HEK293T (cell line): ENCODE data around the gene CYP24A1.

Source experiments
- ARNT ChIP-seq: fragments of 450-650 bp; IDR thresholded peaks from 2 replicates; pipeline ENCODE4 v1.6.1; 2017; ENCODE audit warnings: mild to moderate bottlenecking
- ELF4 ChIP-seq: fragments of 450-650 bp; IDR thresholded peaks from 2 replicates; pipeline ENCODE4 v1.6.1; 2017; ENCODE audit warnings: antibody characterized with exemption
- HDGF ChIP-seq: fragments of 450-650 bp; IDR thresholded peaks from 2 replicates; pipeline ENCODE4 v1.6.1; 2017; ENCODE audit warnings: antibody characterized with exemption, borderline replicate concordance
- NFRKB ChIP-seq: fragments of 450-650 bp; IDR thresholded peaks from 2 replicates; pipeline ENCODE4 v1.6.1; 2016; ENCODE audit warnings: mild to moderate bottlenecking, moderate library complexity
- ZNF384 ChIP-seq: fragments of 450-650 bp; IDR thresholded peaks from 2 replicates; pipeline ENCODE4 v1.6.1; 2016

GRCh38 chr20:54139188-54139587 is 34.6 kb downstream of the CYP24A1 start:
- TF ChIP-seq ARNT (no peak), ELF4 (no peak), NFRKB (no peak), HDGF (no peak), ZNF384 (no peak)
